ENCODE data around the gene PPP1R13L.

DNA sequence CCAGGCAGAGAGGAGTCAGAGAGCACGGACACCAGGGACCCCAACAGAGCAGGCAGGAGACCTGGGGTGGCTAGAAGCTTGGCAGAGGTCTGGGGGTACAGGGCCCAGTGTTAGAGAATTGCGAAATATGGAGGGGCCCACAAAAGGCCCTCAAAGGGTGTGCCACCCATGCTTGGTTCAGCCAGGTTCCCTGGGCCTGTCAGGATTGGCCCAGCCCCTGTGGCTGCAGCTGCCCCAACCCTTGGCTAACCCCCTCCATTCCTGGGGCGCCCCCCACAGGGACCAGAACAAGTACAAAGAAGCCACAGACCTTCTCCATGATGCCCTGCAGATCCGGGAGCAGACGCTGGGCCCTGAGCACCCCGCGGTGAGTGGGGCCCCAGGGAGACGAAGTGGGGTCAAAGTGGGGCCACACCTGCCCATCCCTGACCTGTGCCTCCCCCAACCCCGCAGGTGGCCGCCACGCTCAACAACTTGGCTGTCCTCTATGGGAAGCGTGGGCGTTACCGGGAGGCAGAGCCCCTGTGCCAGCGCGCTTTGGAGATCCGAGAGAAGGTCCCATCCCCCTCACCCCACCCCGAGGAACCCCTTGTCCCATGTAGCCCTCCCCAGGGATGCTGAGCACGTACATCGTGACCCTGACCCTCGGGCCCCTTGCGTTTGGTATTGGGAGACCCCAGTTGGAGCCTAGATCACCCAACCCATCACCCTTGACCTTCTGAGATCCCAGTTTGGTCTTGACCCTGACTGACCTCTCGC is 56.3 kb downstream of the PPP1R13L start:
- TF ChIP-seq, protein P1, sequence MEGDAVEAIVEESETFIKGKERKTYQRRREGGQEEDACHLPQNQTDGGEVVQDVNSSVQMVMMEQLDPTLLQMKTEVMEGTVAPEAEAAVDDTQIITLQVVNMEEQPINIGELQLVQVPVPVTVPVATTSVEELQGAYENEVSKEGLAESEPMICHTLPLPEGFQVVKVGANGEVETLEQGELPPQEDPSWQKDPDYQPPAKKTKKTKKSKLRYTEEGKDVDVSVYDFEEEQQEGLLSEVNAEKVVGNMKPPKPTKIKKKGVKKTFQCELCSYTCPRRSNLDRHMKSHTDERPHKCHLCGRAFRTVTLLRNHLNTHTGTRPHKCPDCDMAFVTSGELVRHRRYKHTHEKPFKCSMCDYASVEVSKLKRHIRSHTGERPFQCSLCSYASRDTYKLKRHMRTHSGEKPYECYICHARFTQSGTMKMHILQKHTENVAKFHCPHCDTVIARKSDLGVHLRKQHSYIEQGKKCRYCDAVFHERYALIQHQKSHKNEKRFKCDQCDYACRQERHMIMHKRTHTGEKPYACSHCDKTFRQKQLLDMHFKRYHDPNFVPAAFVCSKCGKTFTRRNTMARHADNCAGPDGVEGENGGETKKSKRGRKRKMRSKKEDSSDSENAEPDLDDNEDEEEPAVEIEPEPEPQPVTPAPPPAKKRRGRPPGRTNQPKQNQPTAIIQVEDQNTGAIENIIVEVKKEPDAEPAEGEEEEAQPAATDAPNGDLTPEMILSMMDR (IDR thresholded peaks at IDR 0.05): no peak
- TF ChIP-seq POLR2A (IDR thresholded peaks at IDR 0.05): no peak

All from uterus (tissue), 2 donors.